Measurements from ENCODE around the gene MIDN. TPM values are rescaled to one million over a fixed set of nuclear protein-coding genes. Genes with fewer than 3 reads are reported as not detected.
"Not testable (repeated sequence)": the region's sequence is repeated elsewhere in the genome, so short reads cannot be mapped to it uniquely, and the experiment has no call there.

Gene MIDN
- total RNA-seq, 1 experiment from 2014 or later = 9.1 TPM

DNA sequence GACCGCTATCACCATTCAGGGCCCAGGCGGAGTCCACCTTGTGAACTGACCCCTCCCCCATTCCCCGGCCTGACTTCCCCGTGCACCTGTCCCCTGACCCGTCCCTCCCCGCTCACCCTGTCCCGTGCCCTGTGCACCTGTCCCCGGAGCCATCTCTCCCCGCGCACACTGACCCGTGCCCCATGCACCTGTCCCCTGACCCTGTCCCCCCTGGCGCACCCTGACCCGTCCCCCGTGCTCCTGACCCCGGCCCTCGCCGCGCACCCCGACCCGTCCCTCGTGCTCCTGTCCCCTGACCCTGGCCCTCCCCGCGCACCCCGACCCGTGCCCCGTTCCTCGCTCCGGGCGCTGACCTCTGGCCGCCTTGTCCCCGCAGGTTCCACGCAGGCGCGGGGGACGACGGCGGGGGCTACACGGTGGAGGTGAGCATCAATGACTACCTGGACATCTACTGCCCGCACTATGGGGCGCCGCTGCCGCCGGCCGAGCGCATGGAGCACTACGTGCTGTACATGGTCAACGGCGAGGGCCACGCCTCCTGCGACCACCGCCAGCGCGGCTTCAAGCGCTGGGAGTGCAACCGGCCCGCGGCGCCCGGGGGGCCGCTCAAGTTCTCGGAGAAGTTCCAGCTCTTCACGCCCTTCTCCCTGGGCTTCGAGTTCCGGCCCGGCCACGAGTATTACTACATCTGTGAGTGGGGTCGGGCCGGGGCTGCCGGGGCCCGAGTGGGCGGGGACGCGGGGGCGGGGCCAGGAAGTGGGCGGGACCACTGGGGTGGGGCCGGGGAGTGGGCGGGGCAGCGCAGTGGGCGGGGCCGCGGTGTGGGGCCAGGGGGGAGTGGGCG is 47.0 kb downstream of the MIDN start:
- Histone ChIP-seq H3K27ac (no peak overlapping the region), H3K4me1 (peaks cover 13% of the 10 kb centered on the region), H3K9me3 (replicated peaks) (no peaks in the 10 kb centered on the region), H3K4me3 (no peak overlapping the region), H3K27me3 (peaks cover 30% of the 10 kb centered on the region), H3K36me3 (no peaks in the 10 kb centered on the region)
- DNase-seq = peak in 1 of 2 experiments; percentile 37

DNA sequence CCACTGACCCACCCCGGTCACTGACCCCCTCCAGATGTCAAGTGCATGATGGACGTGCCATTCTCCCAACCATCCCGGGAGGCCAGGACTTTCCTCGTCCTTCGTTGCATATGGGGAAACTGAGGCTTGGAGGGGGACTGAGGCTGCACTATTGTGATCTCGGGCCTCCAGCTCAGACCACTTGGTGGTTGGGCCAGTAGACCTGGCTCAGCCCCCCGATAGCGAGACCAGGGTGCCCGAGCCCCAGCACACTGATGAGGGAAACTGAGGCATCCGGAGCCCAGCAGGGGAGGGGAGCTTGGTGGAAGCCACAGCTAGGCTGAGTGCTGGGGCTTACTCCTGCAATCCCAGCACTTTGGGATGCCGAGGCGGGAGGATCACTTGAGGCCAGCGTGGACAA is 47.7 kb downstream of the MIDN start:
- Histone ChIP-seq H3K27ac (no peak overlapping the region), H3K36me3 (no peaks in the 10 kb centered on the region), H3K9me3 (replicated peaks) (no peaks in the 10 kb centered on the region), H3K4me3 (no peak overlapping the region), H3K4me1 (peaks cover 6% of the 10 kb centered on the region; the same call in 1 of the 2 replicates), H3K27me3 (peaks cover 23% of the 10 kb centered on the region)
- no peak for DNase-seq

DNA sequence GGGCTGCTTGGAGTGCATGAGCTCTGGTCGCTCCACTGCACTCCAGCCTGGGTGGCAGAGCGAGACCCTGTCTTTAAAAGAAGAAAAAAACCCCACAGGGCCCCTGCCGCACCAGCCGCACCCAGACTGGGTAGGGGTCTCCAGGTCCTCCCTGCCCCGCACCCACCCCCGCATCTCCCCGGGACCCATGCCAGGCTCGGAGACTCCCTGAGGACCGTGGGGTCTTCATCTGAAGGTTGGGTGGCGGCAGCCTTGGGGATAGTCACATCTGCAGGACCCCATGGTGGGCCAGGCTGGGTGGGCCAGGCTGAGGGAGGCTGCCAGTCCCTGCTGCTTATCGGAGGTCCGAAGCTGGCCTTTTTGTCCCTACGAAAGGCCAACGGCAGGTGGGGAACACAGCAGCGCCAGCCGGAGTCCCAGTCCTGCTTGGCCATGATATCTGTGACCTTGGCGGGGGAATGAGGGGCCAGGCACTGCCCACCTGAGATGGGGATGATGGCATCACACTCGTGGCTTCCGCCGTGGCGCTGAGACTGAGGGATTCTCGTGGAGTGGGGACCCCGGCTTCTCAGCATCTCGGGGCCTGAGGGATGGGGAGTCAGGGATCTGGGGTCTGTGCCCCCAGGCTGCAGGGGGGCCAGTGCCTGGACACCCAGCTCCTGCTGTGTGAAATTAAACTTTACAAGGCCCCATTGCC is 48.3 kb downstream of the MIDN start:
- Histone ChIP-seq H3K36me3 (no peaks in the 10 kb centered on the region), H3K4me3 (no peak overlapping the region), H3K4me1 (no peaks in the 10 kb centered on the region; the same call in 1 of the 2 replicates), H3K9me3 (replicated peaks) (no peaks in the 10 kb centered on the region), H3K27ac (no peak overlapping the region), H3K27me3 (peaks cover 17% of the 10 kb centered on the region)
- DNase-seq = no peak

DNA sequence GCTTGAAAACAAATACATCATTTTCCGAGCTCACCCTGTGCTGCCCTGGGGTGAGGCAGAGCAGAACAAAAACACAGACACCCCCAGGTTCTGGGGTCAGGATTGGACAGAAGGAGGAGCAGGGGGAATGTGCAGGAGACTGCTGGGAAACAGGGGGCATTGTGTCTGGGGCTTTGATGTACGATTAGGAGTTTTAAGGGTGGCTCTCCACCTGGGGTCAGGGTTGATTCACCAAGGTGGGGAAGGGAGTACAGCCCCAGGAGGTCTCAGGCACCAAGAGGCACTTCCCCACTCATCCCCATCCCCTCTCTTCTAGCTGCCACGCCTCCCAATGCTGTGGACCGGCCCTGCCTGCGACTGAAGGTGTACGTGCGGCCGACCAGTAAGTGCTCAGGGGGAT is 49.9 kb downstream of the MIDN start:
- H3K4me1 ChIP-seq = no peaks in the 10 kb centered on the region
- no peak overlapping the region for H3K4me3 ChIP-seq
- DNase-seq = no peak
- no peaks in the 10 kb centered on the region for H3K36me3 ChIP-seq
- H3K27me3 ChIP-seq = peaks cover 17% of the 10 kb centered on the region
- no peak overlapping the region for H3K27ac ChIP-seq
- H3K9me3 ChIP-seq (replicated peaks) = no peaks in the 10 kb centered on the region

DNA sequence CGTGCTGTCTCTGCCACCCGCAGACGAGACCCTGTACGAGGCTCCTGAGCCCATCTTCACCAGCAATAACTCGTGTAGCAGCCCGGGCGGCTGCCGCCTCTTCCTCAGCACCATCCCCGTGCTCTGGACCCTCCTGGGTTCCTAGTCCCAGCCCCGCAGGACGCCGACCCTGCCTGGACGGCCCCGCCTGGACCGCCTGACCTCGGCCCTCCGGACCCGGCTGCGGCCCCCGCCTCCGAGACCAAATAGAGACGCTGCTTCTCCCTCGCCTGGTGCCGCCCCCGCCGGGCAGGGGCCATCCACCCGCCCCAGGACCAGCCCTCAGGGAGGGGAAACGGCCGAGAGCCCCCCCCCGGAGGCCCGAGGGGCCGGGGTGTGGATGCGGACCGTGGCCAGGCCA is 51.4 kb downstream of the MIDN start:
- no peaks in the 10 kb centered on the region for H3K9me3 ChIP-seq (replicated peaks)
- peaks cover 19% of the 10 kb centered on the region for H3K27me3 ChIP-seq
- H3K4me1 ChIP-seq = no peaks in the 10 kb centered on the region
- H3K4me3 ChIP-seq = no peak overlapping the region
- no peaks in the 10 kb centered on the region for H3K36me3 ChIP-seq
- H3K27ac ChIP-seq = no peak overlapping the region
- DNase-seq = no peak

DNA sequence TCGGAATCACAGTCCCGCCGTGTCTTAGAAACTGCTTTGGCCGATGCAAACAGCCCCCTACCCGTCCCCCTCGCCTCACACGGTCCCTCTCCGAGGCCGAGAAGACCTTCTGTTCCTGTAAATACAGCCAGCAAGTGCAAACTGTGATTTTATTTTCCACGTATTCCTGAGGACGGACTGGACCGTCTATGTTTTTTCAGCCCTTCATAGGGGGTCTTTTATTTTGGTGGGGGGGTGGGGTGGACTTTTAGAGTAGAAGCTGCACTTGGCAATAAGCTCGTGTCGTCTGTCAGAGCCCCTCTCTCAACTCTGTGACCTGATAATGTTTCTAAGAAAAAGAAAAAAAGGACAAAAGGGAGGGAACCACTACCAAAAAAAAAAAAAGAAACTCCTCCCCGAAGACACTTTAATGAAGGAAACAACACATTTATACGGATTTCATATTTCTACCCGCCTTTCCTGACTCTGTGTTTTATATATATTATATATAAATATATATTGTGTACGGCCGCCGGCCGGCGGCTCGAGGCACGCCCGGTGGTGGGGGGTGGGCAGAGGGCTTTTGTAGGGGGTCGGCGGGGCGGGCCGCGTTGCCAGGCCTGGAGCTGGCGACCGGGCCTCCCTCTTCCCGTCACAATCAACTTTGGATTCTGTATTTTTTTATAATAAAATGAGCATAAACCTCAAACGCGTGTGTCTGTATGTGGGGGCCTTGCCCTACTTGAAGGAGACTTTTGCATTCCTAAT is 52.5 kb downstream of the MIDN start:
- no peak for DNase-seq
- Histone ChIP-seq H3K27me3 (peaks cover 19% of the 10 kb centered on the region), H3K9me3 (replicated peaks) (no peaks in the 10 kb centered on the region), H3K4me3 (no peak overlapping the region), H3K27ac (no peak overlapping the region), H3K4me1 (no peaks in the 10 kb centered on the region), H3K36me3 (no peaks in the 10 kb centered on the region)

DNA sequence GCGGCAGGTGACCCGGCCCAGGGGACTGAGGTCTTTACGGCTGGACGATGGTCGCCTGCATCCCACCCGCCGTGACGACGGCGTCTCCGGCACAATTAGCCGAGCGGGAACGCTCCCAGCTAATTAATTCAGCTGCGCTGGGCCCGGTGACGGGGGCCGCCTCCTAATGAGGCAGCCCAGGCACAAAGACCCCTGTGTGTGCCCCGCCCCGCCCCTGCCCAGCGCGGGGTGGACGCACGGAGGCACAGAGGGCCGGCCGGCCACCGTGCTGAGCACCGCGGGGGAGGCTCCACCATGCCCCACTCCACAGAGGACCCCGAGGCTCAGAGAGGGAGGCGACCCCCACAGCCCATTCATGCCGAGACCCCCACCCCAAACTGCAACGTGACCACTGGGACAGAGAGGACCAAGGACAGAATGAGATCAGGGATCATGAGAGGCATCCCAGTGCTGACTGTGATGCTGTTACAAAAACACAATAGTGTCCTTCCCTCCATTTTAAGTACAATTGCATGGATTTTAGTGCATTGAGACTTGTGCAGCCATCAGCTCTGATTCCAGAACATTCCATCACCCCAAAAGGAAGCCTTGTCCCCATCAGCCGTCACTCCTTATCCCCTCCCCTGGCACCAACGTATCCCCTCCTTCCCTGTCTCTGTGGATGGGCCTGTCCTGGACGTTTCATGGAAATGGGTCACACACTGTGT is 54.3 kb downstream of the MIDN start:
- H3K4me1 ChIP-seq = no peaks in the 10 kb centered on the region
- H3K27me3 ChIP-seq = peaks cover 19% of the 10 kb centered on the region
- no peaks in the 10 kb centered on the region for H3K36me3 ChIP-seq
- no peak for DNase-seq
- H3K9me3 ChIP-seq (replicated peaks) = no peaks in the 10 kb centered on the region
- H3K4me3 ChIP-seq = no peak overlapping the region
- H3K27ac ChIP-seq = no peak overlapping the region

DNA sequence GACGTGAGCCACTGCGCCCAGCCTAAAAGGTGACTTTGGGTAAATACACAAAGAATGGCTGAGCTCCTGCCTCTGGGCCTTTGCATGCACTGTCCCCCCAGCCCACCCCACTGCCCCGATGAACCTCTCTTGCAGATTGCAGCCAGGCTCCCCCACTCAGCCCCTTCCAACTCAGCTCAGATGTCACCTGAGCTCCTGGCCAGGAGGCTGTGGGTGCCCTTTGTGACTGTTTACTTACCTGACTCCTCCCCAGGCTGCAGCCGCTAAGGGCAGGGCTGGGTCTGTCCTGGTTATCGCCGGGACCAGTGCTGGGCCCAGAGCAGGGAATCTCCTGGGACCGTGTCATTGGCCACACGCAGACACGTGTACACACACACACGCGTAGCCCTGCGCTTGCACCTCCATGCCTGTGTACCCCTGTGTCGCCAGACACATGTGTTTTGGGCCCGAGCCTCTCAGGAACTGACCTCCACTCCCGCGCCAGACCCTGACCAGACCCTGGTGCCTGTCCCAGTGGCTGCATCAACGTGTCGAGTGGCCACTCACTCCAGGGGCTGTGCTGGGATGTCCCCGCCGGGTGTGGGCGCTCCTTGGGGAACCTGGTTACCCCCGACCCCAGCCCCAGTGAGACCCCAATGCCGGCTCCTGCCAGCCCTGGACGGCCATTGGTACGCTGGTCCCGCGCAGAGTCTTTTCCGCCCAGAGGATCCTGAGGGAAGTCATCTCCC is 56.0 kb downstream of the MIDN start:
- Histone ChIP-seq H3K27me3 (peaks cover 24% of the 10 kb centered on the region), H3K27ac (no peak overlapping the region), H3K9me3 (replicated peaks) (no peaks in the 10 kb centered on the region), H3K4me3 (no peak overlapping the region), H3K4me1 (no peaks in the 10 kb centered on the region), H3K36me3 (no peaks in the 10 kb centered on the region)
- DNase-seq = no peak

DNA sequence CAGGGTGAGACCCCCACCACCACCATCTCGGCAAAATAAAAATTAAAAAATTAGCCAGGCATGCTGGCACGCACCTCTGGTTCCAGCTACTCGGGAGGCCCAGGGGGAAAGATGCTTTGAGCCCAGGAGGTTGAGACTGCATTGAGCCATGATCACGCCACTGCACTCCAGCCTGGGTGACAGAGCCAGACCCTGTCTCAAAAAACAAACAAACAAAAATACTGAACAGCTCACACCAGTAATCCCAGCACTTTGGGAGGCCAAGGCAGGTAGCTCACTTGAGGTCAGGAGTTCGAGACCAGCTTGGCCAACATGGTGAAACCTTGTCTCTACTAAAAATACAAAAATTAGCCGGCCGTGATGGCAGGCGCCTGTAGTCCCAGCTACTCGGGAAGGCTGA is 57.0 kb downstream of the MIDN start:
- peaks cover 31% of the 10 kb centered on the region for H3K27me3 ChIP-seq
- not testable (repeated sequence) for H3K27ac ChIP-seq; H3K9me3 ChIP-seq (replicated peaks); H3K36me3 ChIP-seq; DNase-seq; H3K4me1 ChIP-seq; H3K4me3 ChIP-seq

DNA sequence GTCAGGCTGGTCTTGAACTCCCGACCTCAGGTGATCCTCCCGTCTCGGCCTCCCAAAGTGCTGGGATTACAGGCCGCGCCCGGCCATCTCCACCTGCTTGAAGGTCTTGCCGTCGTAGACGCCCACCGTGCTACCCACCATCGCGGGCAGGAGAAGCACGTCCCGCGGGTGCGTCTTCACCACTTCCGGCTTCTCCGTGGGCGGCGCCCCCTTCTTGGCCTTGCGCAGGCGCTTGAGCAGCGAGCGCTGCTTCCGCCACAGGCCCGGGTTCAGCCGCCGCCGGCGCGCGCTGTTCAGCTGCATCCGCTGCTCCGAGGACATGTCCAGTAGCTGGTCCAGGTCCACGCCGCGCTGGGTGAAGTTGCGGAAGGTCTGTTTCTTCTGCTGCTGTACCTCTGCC is 58.9 kb downstream of the MIDN start:
- H3K4me3 ChIP-seq = no peak overlapping the region
- H3K36me3 ChIP-seq = no peaks in the 10 kb centered on the region
- H3K4me1 ChIP-seq = peaks cover 10% of the 10 kb centered on the region
- H3K9me3 ChIP-seq (replicated peaks) = no peaks in the 10 kb centered on the region
- DNase-seq = no peak
- H3K27me3 ChIP-seq = peaks cover 29% of the 10 kb centered on the region
- no peak overlapping the region for H3K27ac ChIP-seq

DNA sequence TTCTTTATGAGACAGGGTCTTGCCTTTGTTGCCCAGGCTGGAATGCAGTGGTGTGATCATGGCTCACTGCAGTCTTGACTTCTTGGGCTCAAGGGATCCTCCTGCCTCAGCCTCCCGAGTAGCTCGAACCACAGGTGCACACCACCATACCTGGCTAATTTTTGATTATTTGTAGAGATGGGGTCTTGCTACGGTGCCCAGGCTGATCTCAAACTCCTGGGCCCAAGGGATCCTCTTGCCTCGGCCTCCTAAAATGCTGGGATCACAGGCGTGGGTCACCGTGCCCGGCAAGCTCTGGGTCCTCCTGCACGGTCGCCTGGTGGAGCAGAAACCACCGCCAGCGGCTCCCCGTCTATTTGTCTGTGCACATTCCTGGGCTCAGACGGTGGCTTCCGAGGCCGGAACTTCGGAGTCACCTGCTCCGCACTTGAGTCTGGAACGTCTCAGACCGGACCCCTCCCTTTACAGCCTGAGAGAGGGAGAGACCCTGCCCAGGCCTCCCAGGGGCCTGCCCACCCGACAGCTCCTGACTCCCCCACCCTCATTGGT is 59.4 kb downstream of the MIDN start:
- DNase-seq = no peak
- no peak overlapping the region for H3K27ac ChIP-seq
- peaks cover 13% of the 10 kb centered on the region for H3K4me1 ChIP-seq
- H3K9me3 ChIP-seq (replicated peaks) = no peaks in the 10 kb centered on the region
- H3K4me3 ChIP-seq = no peak overlapping the region
- H3K36me3 ChIP-seq = no peaks in the 10 kb centered on the region
- peaks cover 24% of the 10 kb centered on the region for H3K27me3 ChIP-seq

DNA sequence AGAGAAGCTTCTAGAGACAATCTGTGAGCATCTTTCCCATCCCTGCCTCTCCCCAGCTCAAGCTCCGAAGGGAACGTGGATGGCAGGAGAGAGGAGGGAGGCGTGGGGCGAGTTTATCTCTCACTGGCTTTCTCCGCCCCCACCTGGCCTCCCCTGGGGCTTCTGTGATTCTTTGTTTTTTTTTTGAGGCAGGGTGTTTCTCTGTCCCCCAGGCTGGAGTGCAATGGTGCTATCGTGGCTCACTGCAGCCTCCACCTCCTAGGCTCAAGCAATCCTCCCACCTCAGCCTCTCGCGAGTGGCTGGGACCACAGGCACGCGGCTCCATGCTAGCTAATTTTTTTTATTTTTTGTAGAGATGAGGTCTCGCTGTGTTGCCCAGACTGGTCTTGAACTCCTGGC is 60.3 kb downstream of the MIDN start:
- no peak overlapping the region for H3K27ac ChIP-seq
- H3K36me3 ChIP-seq = no peaks in the 10 kb centered on the region
- no peak for DNase-seq
- H3K9me3 ChIP-seq (replicated peaks) = no peaks in the 10 kb centered on the region
- no peak overlapping the region for H3K4me3 ChIP-seq
- H3K4me1 ChIP-seq = peaks cover 22% of the 10 kb centered on the region
- peaks cover 15% of the 10 kb centered on the region for H3K27me3 ChIP-seq
